Liver (tissue), 9 donors: ENCODE measurements around the gene SLC45A1. TPM values are rescaled to one million over a fixed set of nuclear protein-coding genes. Genes with fewer than 3 reads are reported as not detected.

Experiments used
- DNase-seq: peaks from one replicate; pipeline ENCODE4 v3.0.0-alpha.2; 2017; ENCODE audit warnings: low spot score
- H3K27ac ChIP-seq, 2 donors: one replicate each; pipeline ENCODE4 v1.7.0; 2013; ENCODE audit warnings: inconsistent platforms in 2 of 2, low read length in 2 of 2, control low read depth in 1 of 2, low read depth in 1 of 2, mild to moderate bottlenecking in 1 of 2
- H3K27me3 ChIP-seq, 4 donors: one replicate each; pipeline versions ENCODE4 v1.6.1 to v1.7.0; 2013; ENCODE audit warnings: low read length in 3 of 4, inconsistent platforms in 1 of 4, mild to moderate bottlenecking in 1 of 4, moderate library complexity in 1 of 4; ENCODE audit not compliant: control insufficient read depth in 4 of 4, insufficient read depth in 4 of 4
- H3K36me3 ChIP-seq, 4 donors: one replicate each; pipeline versions ENCODE4 v1.6.1 to v1.7.0; 2013; ENCODE audit warnings: low read length in 3 of 4, mild to moderate bottlenecking in 3 of 4, low read depth in 1 of 4, moderate library complexity in 1 of 4; ENCODE audit not compliant: control insufficient read depth in 4 of 4, insufficient read depth in 3 of 4
- H3K4me1 ChIP-seq, 4 donors: one replicate each; pipeline versions ENCODE4 v1.6.1 to v1.7.0; 2013; ENCODE audit warnings: low read length in 3 of 4, mild to moderate bottlenecking in 3 of 4, moderate library complexity in 1 of 4; ENCODE audit not compliant: control insufficient read depth in 4 of 4, insufficient read depth in 4 of 4
- H3K4me3 ChIP-seq, 3 donors: one replicate each; pipeline versions ENCODE4 v1.6.1 to v1.7.0; 2013; ENCODE audit warnings: low read length in 3 of 3, control low read depth in 1 of 3, low read depth in 1 of 3, mild to moderate bottlenecking in 1 of 3
- H3K9ac ChIP-seq, 2 donors: one replicate each; pipeline ENCODE4 v1.7.0; 2013; ENCODE audit warnings: low read length in 2 of 2, mild to moderate bottlenecking in 2 of 2, moderate library complexity in 2 of 2, control low read depth in 1 of 2, low read depth in 1 of 2
- H3K9me3 ChIP-seq, 4 donors: one replicate each; pipeline versions ENCODE4 v1.6.1 to v1.7.0; 2013; ENCODE audit warnings: low read length in 3 of 4; ENCODE audit not compliant: control insufficient read depth in 4 of 4
- EGR1 ChIP-seq, 2 donors: IDR thresholded peaks; 2 replicates each; pipeline ENCODE4 v1.6.1; 2016 to 2018; ENCODE audit warnings: antibody characterized with exemption in 2 of 2, low read depth in 2 of 2
- FOXA1 ChIP-seq: IDR thresholded peaks from 2 replicates; pipeline ENCODE4 v1.6.1; 2016; ENCODE audit warnings: antibody characterized with exemption
- FOXA2 ChIP-seq: IDR thresholded peaks from 2 replicates; pipeline ENCODE4 v1.6.1; 2016; ENCODE audit warnings: antibody characterized with exemption
- GABPA ChIP-seq, 2 donors: IDR thresholded peaks in 1 of 2; conservative IDR thresholded peaks in 1 of 2; 2 replicates each; pipeline ENCODE4 v1.6.1; 2016; ENCODE audit warnings: antibody characterized with exemption in 2 of 2, mild to moderate bottlenecking in 1 of 2, moderate library complexity in 1 of 2
- HNF4A ChIP-seq, 2 donors: conservative IDR thresholded peaks; 2 replicates each; pipeline ENCODE4 v1.6.1; 2016; ENCODE audit warnings: antibody characterized with exemption in 2 of 2, mild to moderate bottlenecking in 2 of 2
- HNF4G ChIP-seq: IDR thresholded peaks from 2 replicates; pipeline ENCODE4 v1.6.1; 2016; ENCODE audit warnings: antibody characterized with exemption
- JUND ChIP-seq, 2 donors: IDR thresholded peaks; 2 replicates each; pipeline ENCODE4 v1.6.1; 2016; ENCODE audit warnings: antibody characterized with exemption in 2 of 2
- NR2F2 ChIP-seq: IDR thresholded peaks from 2 replicates; pipeline ENCODE4 v1.6.1; 2016; ENCODE audit warnings: antibody characterized with exemption
- RAD21 ChIP-seq, 2 donors: IDR thresholded peaks; 2 replicates each; pipeline ENCODE4 v1.6.1; 2016; ENCODE audit warnings: antibody characterized with exemption in 2 of 2, mild to moderate bottlenecking in 2 of 2
- RXRA ChIP-seq, 2 donors: IDR thresholded peaks; 2 replicates each; pipeline ENCODE4 v1.6.1; 2017 to 2018; ENCODE audit warnings: antibody characterized with exemption in 2 of 2, mild to moderate bottlenecking in 1 of 2
- SP1 ChIP-seq: IDR thresholded peaks from 2 replicates; pipeline ENCODE4 v1.6.1; 2018; ENCODE audit warnings: antibody characterized with exemption, mild to moderate bottlenecking
- TAF1 ChIP-seq: conservative IDR thresholded peaks from 2 replicates; pipeline ENCODE4 v1.6.1; 2016; ENCODE audit warnings: antibody characterized with exemption, mild to moderate bottlenecking
- YY1 ChIP-seq: IDR thresholded peaks from 2 replicates; pipeline ENCODE4 v1.6.1; 2016; ENCODE audit warnings: antibody characterized with exemption, mild to moderate bottlenecking
- WGBS: extraction: QIAGEN DNeasy Blood & Tissue Kit; methylation state at CpG from one replicate; pipeline ENCODE4 v1.1.7; 2013; 5-methylcytosine and 5-hydroxymethylcytosine counted together
- polyA plus RNA-seq, 2 donors: library from polyadenylated mRNA; stranded (reverse) in 1 of 2; unstranded in 1 of 2; fragments of 200-250 nt in 1 of 2; fragments of >200 nt in 1 of 2; fragmentation: Nextera tagmentation in 1 of 2; extraction: Ambion mirVana in 1 of 2; gene quantifications; one replicate each; pipeline versions ENCODE4 v1.2.1 to v1.2.3, GENCODE V29; 2013 to 2015
- total RNA-seq, 2 donors: library from RNA; depleted of rRNA; stranded (reverse); fragments of >200 nt; gene quantifications; one replicate each; pipeline ENCODE4 v1.2.3, GENCODE V29; 2014
- TF ChIP-seq, protein P1 (sequence below): fragments of 150-350 bp; IDR thresholded peaks from 2 replicates; pipeline ENCODE4 v1.5.1; 2017; ENCODE audit warnings: improper control_type of control experiment, low read depth, low read length; ENCODE audit not compliant: missing input control
- TF ChIP-seq, protein P2 (sequence below): IDR thresholded peaks from 2 replicates; pipeline ENCODE4 v1.6.1; 2016; ENCODE audit warnings: antibody characterized with exemption
- TF ChIP-seq, protein P3 (sequence below): IDR thresholded peaks from 2 replicates; pipeline ENCODE4 v1.6.1; 2016; ENCODE audit warnings: antibody characterized with exemption, mild to moderate bottlenecking
- TF ChIP-seq, protein P4 (sequence below): IDR thresholded peaks from 2 replicates; pipeline ENCODE4 v1.6.1; 2016; ENCODE audit warnings: antibody characterized with exemption
- TF ChIP-seq, protein P5 (sequence below): IDR thresholded peaks from 2 replicates; pipeline ENCODE4 v1.6.1; 2016; ENCODE audit warnings: antibody characterized with exemption
- donor health status: healthy.
- donor health status: healthy.
- donor health status: healthy.
- donor health status: healthy.
- donor health status: healthy.

Gene SLC45A1
- total and polyA plus RNA-seq, 4 donors, result 0.08 to 0.29 (median 0.14) TPM; not detected in 1

DNA sequence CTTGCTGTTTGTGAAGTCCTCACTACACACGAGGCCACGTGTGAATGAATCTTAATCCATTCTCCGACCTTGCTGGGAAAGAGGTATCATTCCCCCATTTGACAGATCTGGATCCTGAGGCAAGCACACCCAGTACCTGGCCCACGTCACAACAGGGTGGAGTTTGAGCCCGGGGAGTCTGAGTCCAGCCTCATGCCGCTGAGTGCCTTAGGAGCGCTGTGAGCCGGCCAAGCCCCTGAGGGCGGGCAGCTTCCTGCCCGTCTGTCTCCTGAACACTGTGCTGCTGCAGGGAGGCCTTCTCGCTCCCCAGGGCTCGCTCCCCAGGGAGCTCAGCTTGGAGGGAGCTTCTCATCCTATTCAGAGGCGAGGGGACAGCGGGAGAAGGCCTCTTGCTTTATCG lies 29.7 kb downstream of the SLC45A1 start:
- Histone ChIP-seq H3K27ac (no peak overlapping the region), H3K9ac (no peak overlapping the region), H3K4me1 (peaks cover 0 to 5% (median 1%) of the 10 kb centered on the region in 4 donors), H3K4me3 (no peak overlapping the region), H3K9me3 (no peaks in the 10 kb centered on the region), H3K36me3 (no peaks in the 10 kb centered on the region), H3K27me3 (no peaks in the 10 kb centered on the region)
- WGBS, result 89% methylated on average over 15 of the region's 15 CpGs
- TF ChIP-seq EGR1 (IDR thresholded peaks at IDR 0.05; ENCODE audit: low read depth in 2 of 2), result no peak
- TF ChIP-seq TAF1, result no peak
- TF ChIP-seq, protein P1, sequence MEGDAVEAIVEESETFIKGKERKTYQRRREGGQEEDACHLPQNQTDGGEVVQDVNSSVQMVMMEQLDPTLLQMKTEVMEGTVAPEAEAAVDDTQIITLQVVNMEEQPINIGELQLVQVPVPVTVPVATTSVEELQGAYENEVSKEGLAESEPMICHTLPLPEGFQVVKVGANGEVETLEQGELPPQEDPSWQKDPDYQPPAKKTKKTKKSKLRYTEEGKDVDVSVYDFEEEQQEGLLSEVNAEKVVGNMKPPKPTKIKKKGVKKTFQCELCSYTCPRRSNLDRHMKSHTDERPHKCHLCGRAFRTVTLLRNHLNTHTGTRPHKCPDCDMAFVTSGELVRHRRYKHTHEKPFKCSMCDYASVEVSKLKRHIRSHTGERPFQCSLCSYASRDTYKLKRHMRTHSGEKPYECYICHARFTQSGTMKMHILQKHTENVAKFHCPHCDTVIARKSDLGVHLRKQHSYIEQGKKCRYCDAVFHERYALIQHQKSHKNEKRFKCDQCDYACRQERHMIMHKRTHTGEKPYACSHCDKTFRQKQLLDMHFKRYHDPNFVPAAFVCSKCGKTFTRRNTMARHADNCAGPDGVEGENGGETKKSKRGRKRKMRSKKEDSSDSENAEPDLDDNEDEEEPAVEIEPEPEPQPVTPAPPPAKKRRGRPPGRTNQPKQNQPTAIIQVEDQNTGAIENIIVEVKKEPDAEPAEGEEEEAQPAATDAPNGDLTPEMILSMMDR, result no peak
- TF ChIP-seq, protein P2, sequence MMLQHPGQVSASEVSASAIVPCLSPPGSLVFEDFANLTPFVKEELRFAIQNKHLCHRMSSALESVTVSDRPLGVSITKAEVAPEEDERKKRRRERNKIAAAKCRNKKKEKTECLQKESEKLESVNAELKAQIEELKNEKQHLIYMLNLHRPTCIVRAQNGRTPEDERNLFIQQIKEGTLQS, result no peak
- TF ChIP-seq FOXA2, result no peak
- no peak for TF ChIP-seq FOXA1
- TF ChIP-seq GABPA (IDR thresholded peaks at IDR 0.05 in 1 of 2, conservative IDR thresholded peaks at IDR 0.05 in 1 of 2), result no peak
- TF ChIP-seq, protein P3, sequence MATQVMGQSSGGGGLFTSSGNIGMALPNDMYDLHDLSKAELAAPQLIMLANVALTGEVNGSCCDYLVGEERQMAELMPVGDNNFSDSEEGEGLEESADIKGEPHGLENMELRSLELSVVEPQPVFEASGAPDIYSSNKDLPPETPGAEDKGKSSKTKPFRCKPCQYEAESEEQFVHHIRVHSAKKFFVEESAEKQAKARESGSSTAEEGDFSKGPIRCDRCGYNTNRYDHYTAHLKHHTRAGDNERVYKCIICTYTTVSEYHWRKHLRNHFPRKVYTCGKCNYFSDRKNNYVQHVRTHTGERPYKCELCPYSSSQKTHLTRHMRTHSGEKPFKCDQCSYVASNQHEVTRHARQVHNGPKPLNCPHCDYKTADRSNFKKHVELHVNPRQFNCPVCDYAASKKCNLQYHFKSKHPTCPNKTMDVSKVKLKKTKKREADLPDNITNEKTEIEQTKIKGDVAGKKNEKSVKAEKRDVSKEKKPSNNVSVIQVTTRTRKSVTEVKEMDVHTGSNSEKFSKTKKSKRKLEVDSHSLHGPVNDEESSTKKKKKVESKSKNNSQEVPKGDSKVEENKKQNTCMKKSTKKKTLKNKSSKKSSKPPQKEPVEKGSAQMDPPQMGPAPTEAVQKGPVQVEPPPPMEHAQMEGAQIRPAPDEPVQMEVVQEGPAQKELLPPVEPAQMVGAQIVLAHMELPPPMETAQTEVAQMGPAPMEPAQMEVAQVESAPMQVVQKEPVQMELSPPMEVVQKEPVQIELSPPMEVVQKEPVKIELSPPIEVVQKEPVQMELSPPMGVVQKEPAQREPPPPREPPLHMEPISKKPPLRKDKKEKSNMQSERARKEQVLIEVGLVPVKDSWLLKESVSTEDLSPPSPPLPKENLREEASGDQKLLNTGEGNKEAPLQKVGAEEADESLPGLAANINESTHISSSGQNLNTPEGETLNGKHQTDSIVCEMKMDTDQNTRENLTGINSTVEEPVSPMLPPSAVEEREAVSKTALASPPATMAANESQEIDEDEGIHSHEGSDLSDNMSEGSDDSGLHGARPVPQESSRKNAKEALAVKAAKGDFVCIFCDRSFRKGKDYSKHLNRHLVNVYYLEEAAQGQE, result no peak
- no peak for TF ChIP-seq JUND (IDR thresholded peaks at IDR 0.05)
- TF ChIP-seq RXRA (IDR thresholded peaks at IDR 0.05), result no peak
- no peak for TF ChIP-seq RAD21 (IDR thresholded peaks at IDR 0.05)
- no peak for TF ChIP-seq YY1
- TF ChIP-seq HNF4G, result no peak
- no peak for TF ChIP-seq HNF4A (conservative IDR thresholded peaks at IDR 0.05)
- no peak for TF ChIP-seq NR2F2
- no peak for TF ChIP-seq SP1
- TF ChIP-seq, protein P4, sequence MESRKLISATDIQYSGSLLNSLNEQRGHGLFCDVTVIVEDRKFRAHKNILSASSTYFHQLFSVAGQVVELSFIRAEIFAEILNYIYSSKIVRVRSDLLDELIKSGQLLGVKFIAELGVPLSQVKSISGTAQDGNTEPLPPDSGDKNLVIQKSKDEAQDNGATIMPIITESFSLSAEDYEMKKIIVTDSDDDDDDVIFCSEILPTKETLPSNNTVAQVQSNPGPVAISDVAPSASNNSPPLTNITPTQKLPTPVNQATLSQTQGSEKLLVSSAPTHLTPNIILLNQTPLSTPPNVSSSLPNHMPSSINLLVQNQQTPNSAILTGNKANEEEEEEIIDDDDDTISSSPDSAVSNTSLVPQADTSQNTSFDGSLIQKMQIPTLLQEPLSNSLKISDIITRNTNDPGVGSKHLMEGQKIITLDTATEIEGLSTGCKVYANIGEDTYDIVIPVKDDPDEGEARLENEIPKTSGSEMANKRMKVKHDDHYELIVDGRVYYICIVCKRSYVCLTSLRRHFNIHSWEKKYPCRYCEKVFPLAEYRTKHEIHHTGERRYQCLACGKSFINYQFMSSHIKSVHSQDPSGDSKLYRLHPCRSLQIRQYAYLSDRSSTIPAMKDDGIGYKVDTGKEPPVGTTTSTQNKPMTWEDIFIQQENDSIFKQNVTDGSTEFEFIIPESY, result no peak
- TF ChIP-seq, protein P5, sequence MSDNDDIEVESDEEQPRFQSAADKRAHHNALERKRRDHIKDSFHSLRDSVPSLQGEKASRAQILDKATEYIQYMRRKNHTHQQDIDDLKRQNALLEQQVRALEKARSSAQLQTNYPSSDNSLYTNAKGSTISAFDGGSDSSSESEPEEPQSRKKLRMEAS, result no peak
- no peak for DNase-seq
